Fibroblast of the conjunctiva (primary cell): ENCODE measurements around the gene RNASE2.
"Not testable (repeated sequence)": the region's sequence is repeated elsewhere in the genome, so short reads cannot be mapped to it uniquely, and the experiment has no call there.

Experiments
- DNase-seq: peaks from one replicate; pipeline ENCODE4 v3.0.0-alpha.2; 2010; ENCODE audit warnings: low read depth

RNASE2 gene

DNA sequence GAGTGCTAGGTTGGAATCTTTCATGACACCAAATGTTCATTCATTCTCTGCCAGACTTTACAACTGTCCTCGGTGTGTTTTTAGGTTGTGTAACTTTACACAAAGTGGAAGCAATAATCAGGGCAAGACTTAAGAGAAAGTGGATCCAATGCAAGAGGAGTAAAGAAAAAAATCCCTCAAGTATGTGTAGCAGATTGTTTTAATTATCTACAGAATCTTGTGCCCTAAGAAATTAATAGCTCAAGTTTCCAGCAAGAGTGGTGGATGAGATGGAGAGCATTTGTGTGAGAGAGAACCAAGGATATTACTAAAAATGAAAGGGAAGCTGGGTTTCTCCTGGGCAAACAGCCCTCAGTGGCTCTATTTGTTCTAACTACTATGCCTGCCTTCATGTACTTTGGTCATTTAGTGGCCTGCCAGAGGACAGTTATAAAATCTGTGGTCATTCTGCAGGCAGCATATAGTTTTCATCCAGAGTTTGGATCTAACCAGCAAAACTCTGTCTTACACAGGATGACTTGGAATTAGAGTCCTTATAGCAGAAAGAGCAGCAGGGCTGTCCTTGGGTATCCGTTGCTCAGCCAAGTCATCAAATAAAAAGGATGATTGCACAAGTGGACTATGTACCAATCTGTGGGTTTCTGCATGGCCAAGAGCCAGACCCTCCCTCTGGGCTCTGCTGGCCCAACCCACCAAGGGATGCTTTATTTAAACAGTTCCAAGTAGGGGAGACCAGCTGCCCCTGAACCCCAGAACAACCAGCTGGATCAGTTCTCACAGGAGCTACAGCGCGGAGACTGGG is at the start of gene RNASE2:
RNASE2 (plus strand) TSS at position 752 of the 802 bp plus-strand sequence. CDS start 285 bp downstream, outside the sequence.
- not testable (repeated sequence) for DNase-seq

DNA sequence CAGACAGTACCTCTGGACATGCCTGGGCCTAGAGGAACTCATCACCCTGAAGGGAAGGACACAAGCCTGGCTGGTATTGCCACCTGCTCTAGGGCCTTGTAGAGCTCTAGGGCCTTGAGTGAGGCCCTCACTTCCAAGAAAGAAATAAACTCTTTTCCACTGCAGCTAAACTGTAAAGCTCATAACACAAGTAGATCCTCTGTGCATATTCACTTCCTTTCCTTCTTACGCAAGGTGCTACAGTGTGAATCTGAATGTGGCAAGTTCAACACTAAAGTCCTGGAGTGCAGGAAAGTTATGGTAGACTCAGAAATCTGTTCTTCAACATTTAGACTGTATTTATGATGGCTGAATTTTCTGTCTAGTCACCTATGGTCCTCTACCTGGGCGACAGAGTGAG is 49.6 kb upstream of the RNASE2 start:
- no peak for DNase-seq

DNA sequence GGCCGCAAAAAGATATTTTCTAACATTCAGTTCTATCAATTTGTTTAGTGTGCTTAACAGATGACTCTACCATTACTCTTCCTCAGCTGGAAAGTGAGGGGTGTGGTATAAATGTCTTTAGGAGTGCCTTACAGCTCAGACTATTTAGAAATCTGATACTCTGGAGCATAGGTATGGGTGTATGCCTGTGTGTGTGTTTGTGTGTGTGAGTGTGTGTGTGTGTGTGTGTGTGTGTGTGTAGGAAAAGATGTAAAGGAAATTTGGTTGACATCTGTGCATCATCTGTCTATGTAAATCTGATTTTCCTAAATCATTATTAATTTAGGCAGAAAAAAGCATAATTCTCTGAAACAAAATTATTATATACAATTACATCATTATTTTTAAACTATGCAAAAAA is 48.1 kb upstream of the RNASE2 start:
- DNase-seq, result no peak

DNA sequence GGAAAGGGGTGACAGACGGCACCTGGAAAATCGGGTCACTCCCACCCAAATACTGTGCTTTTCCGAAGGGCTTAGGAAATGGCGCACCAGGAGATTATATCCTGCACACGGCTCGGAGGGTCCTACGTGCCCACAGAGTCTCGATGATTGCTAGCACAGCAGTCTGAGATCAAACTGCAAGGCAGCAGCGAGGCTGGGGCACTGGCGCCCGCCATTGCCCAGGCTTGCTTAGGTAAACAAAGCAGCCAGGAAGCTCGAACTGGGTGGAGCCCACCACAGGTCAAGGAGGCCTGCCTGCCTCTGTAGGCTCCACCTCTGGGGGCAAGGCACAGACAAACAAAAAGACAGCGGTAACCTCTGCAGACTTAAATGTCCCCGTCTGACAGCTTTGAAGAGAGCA is 44.5 kb upstream of the RNASE2 start:
- not testable (repeated sequence) for DNase-seq

DNA sequence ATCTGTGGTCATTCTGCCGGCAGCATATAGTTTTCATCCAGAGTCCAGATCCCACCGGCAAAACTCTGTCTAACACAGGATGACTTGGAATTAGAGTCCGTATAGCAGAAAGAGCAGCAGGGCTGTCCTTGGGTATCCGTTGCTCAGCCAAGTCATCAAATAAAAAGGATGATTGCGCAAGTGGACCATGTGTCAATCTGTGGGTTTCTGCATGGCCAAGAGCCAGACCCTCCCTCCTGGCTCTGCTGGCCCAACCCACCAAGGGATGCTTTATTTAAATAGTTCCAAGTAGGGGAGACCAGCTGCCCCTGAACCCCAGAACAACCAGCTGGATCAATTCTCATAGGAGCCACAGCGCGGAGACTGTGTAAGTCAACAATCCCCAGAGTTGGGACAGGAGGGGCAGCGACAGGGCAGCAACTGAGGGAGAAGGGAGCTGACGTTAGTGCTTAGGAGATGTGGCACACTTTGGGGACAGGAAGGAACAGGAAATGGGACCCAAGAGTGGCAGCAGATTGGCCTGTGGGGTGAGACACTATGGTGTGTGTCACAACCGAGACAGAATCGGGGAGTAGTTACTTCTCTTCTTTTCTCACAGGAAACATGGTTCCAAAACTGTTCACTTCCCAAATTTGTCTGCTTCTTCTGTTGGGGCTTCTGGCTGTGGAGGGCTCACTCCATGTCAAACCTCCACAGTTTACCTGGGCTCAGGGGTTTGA is 36.1 kb upstream of the RNASE2 start:
- not testable (repeated sequence) for DNase-seq

DNA sequence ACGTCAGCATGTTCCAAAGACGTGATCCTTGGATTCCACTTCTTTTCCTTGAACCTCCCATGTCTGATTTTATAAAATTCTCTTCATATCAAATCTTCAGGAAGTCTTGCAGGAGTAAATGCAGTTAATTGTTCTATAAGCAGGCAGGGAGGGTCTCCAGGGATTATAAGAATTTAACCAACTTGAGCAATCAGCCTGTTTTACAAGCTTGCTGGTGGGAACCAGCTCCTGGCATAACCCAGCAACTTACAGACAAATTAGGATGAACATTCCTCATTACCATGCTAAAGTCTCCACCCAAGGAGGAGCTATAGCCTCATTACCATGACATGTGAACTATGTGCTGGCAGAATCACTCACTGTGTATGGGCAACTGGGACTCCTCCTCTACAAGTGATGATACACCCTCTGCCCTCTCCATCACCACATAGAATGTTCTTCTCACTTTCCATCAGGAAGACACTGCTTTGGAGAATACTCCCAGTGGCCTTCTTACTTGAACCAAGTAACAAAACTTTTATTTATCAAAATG is 31.5 kb upstream of the RNASE2 start:
- not testable (repeated sequence) for DNase-seq

DNA sequence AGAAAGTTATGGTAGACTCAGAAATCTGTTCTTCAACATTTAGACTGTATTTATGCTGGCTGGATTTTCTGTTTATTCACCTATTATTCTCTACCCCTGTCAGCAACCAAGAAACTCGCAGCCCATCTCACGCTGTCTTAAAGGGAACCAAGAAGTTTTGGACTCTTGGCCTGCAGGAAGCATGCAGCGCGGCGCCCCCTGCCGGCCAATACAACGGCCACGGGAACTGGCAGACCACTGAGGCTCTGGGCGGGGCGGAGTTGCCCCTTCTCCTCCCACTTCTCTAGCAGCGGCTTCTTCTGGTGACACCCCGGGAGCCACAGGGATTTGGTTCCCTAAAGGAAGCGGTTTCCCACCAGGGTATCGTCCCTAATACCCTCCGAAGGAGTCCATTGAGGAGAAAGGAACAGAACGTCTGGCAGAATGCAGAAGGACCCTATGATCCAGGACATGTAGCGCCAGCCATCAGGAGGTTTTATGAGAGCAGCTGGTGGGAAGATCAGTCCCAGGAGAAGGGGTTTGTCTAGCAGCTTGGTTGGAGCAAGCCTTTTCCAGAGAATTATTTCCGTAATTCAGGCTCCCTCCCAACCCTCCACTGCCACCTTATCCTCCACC is 21.0 kb upstream of the RNASE2 start:
- DNase-seq, result no peak

DNA sequence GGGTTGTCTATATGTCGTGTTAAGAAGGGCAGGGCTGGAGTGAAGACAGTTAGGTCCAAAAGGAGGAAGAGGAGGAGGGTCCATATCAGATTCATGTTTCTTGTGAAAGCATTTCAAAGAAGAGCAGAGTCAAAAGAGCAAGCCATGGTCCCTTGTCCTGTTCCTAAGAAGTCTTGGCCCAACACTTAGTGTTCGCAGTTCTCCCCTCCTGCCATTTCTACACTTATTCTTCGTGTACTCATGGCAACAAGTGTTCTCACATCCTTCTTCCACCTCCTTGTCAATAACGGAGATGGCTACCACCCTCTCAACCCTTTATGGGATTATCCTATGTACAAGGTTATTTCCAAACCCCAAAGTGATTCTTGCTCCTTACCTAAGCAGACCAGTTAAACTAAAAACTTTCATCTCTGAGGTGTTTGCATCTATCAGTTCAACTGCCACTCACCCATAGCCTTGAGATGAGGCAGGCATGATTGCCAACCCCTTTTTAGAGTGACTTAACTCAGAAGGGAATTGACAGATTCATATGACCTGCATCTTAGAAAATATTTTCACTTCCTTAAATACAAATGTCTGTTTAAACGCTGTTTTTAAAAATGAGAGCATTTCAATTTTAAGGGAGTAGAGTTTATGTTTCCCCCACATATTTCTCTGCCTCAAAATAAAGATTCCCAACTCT is 19.8 kb upstream of the RNASE2 start:
- no peak for DNase-seq

DNA sequence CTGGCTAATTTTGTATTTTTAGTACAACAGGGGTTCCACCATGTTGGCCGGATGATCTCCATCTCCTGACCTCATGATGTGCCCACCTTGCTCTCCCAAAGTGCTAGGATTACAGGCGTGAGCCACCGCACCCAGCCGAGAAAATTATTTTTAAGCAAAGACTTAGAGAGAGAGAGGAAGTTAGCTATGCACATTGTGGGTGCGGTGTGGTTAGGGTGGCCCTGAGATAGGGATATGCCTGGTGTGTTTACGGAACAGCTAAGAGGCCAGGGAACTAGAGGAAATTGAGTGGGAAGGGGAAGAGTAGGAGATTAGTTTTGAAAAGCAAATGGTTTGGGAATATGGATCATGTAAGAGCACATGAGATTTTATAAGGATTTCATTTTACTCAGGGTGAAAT is 10.1 kb upstream of the RNASE2 start:
- not testable (repeated sequence) for DNase-seq

DNA sequence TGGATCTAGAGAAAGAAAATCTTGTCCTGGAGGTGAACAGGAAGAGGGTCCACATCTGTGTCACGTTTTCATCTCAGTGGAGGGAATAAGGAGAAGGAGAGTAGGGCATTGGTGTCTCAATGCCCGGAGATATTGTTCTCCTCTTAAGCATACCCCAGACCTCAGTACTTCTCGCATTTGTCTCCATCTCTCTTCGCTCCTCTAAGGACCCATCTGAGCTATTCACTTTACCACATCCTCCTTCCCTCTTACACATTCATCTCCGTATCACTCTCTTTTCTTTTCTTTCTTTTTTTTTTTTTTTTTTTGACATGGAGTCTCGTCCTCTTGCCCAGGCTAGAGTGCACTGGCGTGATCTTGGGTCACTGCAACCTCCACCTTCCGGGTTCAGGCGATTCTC is 8.6 kb upstream of the RNASE2 start:
- not testable (repeated sequence) for DNase-seq

DNA sequence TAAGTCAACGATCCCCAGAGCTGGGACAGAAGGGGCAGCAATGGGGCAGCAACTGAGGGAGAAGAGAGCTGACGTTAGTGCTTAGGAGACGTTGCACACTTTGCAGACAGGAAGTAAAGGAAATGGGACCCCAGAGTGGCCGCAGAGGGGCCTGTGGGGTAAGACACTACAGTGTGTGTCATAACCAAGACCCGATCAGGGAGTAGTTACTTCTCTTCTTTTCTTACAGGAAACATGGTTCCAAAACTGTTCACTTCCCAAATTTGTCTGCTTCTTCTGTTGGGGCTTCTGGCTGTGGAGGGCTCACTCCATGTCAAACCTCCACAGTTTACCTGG is 219 bp downstream of the RNASE2 start:
- DNase-seq, result not testable (repeated sequence)

DNA sequence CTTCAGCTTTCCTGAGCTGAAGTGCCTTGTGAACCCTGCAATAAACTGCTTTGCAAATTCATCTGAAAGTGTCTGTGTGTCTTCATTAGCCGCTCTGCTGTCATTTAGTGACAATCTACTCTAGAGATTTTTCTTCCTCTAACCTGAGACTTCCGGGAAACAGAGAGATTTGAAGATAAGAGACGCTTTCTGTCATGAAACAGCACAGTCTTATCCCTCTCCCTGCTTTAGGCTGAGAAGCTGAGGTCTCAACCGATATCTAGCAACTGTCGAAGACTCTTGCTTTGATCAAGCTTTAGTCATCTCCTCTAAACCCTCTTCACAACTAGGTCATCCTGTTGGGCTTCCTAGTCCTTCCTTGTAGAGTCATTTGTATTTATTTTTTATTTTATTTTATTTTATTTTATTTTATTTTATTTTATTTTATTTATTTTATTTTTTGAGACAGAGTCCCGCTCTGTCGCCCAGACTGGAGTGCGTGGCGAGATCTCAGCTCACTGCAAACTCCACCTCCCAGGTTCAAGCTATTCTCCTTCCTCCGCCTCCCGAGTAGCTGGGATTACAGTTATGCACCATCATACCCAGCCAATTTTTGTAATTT is 1.2 kb downstream of the RNASE2 start:
- no peak for DNase-seq

DNA sequence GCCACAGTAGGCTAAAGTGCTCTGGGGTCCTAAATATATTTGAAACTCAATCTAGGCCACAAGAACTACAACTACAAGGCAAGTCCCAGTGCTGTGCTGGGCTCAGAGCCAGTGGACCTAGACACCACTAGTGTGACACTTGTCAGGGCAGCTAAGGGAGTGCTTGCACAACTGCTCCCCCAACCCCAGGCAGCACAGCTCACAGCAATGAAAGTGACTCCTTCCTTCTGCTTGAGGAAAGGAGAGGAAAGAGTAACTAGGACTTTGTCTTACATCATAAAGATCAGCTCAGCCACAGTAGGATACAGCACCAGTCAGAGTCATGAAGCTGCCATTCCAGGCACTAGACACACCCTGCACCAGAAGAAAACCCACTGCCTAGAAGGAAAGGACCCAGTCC is 3.7 kb downstream of the RNASE2 start:
- not testable (repeated sequence) for DNase-seq

DNA sequence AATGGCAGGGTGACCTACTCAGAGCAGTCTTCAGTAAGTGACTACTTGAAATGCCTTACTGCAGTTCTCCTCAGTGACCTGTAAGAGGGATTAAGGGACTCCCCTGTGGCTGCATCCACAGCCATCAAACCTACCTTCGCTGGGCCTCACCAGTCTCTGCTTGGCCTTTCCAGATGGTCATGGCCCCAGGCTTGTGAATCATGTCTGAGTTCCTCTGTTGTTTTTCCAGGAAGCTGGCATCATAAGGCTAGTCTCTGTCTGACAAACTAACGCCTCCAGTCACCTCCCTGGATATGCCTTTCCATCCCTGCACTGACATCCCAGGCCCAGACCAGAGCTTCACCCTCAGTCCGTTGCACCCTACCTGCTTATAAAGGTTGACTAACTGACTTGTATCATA is 14.0 kb downstream of the RNASE2 start:
- DNase-seq, result no peak

DNA sequence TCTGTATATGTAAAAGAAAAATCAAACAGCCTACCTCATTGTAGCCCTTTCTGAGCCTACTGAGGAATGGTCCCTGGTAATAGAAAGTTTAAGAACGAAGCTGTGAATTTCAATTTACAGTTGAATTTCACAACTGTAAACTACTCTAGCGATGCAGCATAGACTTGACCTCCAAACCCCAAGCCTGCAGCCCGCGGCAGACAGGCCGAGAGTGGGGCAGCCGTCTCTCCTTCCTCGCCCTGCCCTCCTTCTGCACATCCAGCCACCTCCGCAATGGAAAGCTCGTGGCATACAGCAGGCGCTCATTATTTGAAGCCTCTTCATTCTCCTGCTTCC is 15.3 kb downstream of the RNASE2 start:
- no peak for DNase-seq

DNA sequence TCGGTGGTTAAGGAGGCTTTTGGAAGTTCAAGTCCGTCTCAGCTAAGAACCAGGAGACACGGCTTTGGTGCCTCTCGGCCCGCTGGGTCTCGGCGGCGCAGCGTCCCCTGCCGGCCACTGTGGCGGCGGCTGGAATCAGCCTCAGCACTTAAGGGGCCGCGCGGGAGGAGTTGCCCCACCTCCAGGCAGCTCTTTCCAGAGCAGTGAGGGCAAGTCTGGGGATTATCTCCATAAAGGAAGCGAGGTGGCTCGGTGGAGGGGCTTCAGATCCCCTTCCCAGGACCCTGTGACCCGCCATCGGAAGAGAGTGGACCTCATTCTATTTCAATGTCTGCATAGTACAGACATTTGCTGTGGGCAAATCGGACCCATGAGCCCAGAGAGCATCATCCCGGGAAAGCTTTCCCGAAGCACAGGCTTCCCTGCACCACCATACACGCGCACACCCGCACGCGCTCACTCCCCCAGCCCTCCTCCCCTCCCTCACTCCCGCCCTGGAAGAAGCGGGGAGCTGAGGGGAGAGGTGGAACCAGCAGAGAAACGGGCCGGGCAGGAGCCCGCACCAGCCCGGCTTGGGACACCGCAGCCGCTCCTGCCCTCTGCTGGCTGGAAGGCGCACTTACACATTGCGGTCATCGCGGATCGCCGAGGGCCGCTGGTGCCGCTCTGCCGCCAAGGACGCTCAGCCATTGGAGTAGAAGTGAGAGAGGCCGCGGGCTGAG is 15.9 kb downstream of the RNASE2 start:
- peak; percentile 76 for DNase-seq

DNA sequence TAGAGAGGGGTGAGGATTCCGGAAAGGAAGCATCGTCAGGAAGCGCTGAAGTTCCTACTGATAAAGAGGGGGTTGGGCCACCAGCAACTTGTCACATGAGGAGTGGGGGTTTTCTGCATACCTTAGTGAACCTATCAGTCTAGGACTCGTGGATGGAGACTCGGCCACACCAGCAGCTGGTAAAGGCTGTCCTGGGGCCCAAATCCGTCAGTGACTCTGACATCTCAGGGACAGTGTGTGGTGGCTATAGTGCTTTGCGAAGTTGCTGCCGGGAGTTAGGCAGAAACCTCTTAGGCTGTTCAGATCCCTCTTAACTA is 16.4 kb downstream of the RNASE2 start:
- DNase-seq, result no peak

DNA sequence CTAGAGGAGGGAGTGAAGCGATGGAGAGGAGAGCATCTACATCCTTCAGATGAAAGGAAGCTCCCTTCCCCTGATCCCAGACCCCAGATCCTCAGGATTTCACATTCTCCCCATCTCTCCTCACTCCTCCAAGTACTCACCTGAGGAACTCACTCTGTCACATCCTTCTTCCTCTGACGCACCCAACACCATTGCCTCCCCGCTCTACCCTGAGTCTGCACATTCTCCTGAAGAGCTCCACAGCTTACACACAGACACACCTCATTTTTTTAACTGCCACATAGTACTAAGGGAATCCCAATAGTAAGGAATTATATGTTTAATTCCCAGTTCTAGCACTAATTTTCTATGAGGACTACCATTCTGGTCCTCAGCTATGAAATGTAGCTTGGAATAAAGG is 18.2 kb downstream of the RNASE2 start:
- no peak for DNase-seq

DNA sequence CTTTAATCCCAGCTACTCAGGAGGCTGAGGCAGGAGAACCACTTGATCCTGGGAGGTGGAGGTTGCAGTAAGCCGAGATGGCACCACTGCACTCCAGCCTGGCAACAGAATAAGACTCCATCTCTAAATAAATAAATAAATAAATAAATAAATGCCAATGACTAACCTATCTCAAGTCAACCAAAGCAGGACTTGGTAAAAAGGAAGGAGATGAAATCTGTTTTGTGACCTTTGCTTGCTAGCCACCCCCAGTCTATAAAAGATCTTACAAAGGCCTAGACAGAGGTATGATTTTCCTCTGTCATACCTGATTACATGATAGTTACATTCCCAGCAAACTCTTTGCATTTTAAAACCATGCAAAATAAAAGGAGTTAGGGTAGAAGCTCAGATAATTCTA is 21.0 kb downstream of the RNASE2 start:
- no peak for DNase-seq

DNA sequence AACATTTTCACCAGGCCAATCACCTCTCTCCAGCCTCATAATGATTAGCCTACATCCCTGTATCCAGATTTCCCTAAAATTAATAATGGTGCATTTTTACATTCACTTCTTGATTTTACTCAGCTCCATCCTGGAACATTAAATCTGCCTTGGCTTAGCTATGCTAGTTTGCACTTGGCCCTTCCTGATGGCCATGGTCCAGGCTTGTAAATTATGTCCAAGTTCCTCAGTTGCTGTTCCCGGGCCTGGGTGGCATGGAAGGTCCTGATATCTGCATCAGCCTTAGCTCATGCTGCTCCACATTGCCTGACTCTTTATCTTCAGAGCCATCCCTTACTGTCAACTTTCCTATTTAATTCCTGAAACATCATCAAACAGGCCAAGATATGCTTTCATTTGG is 23.4 kb downstream of the RNASE2 start:
- no peak for DNase-seq

DNA sequence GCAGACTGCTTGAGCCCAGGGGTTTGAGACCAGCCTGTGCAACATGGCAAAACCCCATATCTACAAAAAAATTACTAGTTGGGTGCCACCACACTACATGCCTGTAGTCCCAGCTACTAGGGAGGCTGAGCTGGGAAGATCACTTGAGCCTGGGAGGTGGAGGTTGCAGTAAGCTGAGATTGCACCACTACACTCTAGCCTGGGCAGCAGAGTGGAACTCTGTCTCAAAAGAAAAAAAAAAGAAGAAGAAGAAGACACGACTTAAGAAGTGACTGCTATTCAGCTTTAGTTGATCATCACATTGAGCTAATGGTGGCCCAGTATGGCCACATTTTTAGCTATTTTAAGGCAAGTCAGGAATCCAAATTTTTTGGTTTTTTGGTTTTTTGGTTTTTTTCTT is 25.6 kb downstream of the RNASE2 start:
- DNase-seq, result no peak
